Non-pigmented ciliary epithelial cell (primary cell): ENCODE measurements around the gene ASTL.

Source experiments
- DNase-seq: peaks from one replicate; pipeline ENCODE4 v3.0.0-alpha.2; 2010; ENCODE audit warnings: low read depth

Gene ASTL

GRCh38 chr2:96130483-96130882 is 7.8 kb downstream of the ASTL start:
- no peak for DNase-seq

GRCh38 chr2:96129528-96130120 is 8.7 kb downstream of the ASTL start:
- no peak for DNase-seq

GRCh38 chr2:96128456-96128855 is 9.8 kb downstream of the ASTL start:
- DNase-seq, result no peak

- DNase-seq, result no peak
Measured at GRCh38 chr2:96124406-96125265, 13.7 kb downstream of the ASTL start.

- no peak for DNase-seq
Measured at GRCh38 chr2:96123936-96124335, 14.4 kb downstream of the ASTL start.

- DNase-seq, result no peak
Measured at GRCh38 chr2:96123290-96123689, 15.0 kb downstream of the ASTL start.

- no peak for DNase-seq
Measured at GRCh38 chr2:96122391-96122790, 15.9 kb downstream of the ASTL start.

GRCh38 chr2:96121414-96121813 is 16.9 kb downstream of the ASTL start:
- DNase-seq, result no peak

GRCh38 chr2:96120991-96121390 is 17.3 kb downstream of the ASTL start:
- DNase-seq, result no peak

GRCh38 chr2:96120091-96120720 is 18.1 kb downstream of the ASTL start:
- no peak for DNase-seq

GRCh38 chr2:96119389-96119751 is 18.9 kb downstream of the ASTL start:
- DNase-seq, result no peak

GRCh38 chr2:96118698-96119388 is 19.5 kb downstream of the ASTL start:
- no peak for DNase-seq

GRCh38 chr2:96117701-96118588 is 20.4 kb downstream of the ASTL start:
- DNase-seq, result no peak

GRCh38 chr2:96116879-96117533 is 21.3 kb downstream of the ASTL start:
- DNase-seq, result no peak

GRCh38 chr2:96116424-96116878 is 21.9 kb downstream of the ASTL start, which contains the start of gene ADRA2B:
Gene ADRA2B, minus strand, starts transcription at chr2:96116571. Its CDS starts 422 bp downstream, at chr2:96116149.
- DNase-seq, result no peak

- no peak for DNase-seq
Measured at GRCh38 chr2:96115631-96116423, 22.5 kb downstream of the ASTL start.

- DNase-seq, result no peak
Measured at GRCh38 chr2:96114903-96115581, 23.3 kb downstream of the ASTL start.

GRCh38 chr2:96114546-96114902 is 23.8 kb downstream of the ASTL start:
- no peak for DNase-seq

GRCh38 chr2:96113951-96114350 is 24.4 kb downstream of the ASTL start:
- no peak for DNase-seq

- no peak for DNase-seq
Measured at GRCh38 chr2:96113367-96113677, 25.0 kb downstream of the ASTL start.
